HG03575 (cell line): ENCODE measurements around the gene ADCY3.

Experiments
- ATAC-seq: cut with Tn5 transposase; IDR thresholded peaks from one replicate; pipeline ENCODE4 v1.9.1; 2021; ENCODE audit not compliant: unreplicated experiment, insufficient number of reproducible peaks, low FRiP score; ENCODE audit errors: extremely low read depth

ADCY3 gene

DNA sequence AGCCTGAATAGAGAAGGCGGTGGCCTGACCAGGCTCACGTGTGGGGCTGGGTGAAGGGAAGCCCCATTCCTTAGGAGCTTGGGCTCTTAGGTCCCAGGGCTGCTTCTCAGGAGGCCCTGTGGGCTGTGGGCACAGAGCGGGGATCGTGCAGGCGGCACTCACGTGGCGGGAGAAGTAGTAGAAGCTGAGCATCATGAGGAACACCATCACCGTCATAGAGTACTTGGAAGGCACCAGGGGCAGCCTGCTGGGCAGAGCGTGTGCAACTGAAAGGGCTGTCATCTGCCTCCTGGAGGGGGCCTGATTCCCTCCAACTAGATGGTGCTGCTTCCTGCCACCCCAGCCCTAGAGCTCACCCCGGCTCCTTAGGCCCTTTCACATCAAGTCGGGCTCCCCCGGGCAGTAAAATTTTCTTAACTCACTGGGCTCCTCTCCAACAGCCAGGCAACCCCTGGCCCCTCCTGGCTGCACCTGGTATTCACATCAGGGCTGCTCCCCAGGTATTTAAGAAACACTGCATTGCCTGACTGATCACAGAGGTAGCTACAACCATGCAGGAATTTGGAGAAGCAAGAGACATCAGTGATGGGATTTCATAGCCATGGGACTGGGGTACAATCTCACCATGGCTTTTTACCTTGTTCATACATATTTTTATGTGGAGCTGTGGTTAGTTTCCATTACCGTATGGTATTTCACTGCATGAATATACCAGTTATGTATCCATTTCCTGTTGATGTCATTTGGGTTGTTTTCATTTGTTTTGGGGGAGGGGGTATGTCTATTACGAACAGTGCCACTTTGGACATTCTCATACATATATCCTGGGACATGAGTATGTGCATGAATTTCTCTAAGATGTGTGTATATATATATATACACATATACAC, 93.9 kb downstream of the ADCY3 start:
- no peak for ATAC-seq

DNA sequence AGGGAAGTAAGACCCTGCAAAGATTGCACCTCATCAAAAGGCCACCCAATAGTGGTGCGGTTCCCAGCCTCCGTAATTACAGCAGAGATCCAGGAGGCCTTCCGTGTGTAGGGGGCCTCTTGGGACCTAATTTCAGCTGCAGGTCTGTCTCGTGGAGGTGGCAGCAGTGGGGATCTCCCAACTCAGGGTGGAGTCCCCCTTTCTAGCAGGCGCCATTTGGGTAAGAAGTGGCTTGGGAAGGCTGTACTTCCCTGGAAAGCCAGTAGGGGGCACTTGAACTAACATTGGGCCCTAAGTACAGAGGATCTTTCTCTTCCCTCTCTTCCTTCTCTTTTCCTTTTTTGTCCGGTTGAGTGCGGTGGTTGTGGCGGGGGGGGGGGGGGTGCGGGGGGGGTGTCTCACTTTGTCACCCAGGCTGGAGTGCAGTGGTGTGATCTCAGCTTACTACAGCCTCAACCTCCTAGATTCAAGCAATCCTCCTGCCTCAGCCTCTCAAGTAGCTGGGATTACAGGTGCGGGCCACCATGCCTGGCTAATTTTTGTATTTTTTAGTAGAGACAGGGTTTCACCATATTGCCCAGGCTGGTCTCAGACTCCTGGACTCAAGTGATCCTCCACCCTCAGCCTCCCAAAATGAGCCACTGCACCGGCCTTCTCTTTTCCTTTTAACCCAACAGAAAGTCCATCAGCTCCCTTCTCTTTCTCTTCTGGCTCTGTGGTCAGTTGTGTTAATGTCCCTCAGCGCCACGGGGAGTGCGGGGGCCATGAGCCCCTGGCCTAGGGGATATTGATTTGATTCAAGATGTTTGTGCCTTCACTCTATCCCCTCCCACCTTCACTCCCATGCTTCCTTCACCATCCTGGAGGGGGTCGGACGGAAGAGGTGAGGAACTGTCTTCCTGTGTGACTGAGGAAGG, 94.8 kb downstream of the ADCY3 start:
- no peak for ATAC-seq

DNA sequence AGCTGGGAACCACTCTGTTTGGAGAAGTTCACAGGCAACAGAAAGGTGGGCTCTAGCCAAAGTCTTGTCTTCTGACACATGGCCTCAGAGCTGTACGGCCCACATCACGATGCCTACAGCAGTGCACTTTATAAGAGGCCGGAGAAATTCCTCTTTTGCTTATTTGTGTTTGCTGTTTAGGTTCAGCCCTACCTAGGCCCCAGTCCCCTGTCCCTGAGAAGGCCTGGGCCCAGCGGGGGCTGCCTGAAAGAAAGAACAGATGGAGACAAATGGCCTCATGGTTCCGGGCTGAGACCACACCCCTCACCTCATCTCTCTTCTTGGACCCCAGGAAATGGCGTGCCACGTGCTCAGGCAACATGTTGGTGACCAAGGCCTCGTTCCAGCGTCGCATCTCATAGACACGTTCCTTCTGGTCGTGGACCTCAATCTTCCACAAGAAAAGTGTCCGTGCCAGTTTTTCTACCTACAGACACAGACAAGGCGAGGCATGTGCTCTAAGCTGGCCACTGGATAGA, 95.9 kb downstream of the ADCY3 start:
- ATAC-seq = no peak

DNA sequence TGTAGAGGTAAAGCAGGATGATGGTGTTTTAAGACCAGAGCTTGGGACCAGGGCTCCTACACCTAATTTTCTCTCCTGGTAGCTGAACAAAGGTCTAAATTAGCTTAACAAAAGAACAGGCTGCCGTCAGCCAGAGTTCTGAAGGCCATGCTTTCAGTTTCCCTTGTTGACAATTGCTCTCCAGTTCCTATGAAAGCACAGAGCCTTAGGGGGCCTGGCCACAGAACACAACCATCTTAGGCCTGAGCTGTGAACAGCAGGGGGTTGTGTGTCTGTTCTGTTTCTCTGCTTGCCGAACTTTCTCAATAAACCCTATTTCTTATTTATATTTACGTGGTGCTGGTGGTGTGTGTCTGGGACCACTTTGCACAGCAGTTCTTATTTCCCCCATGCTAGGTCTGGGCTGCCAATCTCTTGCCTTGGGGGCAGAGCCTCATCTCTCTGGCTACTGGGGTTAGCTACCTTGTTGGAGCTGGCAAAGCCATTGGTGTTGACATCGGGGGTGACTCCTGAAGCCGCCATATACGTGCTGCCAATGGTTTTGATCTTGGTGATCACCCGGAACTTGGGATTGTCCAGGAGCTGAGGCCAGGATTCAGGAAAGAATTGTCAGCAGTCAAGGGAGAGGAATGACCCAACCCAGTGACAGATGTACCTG, 97.9 kb downstream of the ADCY3 start:
- ATAC-seq = no peak

DNA sequence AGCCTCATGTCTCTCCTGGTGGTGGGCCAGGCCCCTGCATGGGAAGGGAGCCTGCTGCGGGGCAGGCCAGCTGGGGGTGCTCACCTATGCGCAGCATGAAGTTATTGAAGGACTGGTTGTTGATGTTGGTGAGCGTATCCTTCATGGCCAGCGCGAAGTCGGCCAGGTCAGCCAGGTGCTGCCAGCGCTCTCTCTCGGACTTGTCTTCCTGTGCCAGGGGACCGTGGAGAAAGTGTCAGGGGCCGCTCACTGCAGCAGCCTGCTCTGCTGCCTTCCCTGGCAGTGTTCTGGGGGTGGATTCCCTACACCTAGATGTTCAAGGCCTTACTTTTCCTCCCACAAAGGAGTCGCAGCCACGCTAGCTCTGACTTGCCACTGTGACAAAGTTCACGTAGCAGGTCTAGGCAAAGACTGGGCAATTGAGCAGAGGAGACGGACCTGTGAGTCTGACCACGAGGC, 98.6 kb downstream of the ADCY3 start:
- no peak for ATAC-seq

DNA sequence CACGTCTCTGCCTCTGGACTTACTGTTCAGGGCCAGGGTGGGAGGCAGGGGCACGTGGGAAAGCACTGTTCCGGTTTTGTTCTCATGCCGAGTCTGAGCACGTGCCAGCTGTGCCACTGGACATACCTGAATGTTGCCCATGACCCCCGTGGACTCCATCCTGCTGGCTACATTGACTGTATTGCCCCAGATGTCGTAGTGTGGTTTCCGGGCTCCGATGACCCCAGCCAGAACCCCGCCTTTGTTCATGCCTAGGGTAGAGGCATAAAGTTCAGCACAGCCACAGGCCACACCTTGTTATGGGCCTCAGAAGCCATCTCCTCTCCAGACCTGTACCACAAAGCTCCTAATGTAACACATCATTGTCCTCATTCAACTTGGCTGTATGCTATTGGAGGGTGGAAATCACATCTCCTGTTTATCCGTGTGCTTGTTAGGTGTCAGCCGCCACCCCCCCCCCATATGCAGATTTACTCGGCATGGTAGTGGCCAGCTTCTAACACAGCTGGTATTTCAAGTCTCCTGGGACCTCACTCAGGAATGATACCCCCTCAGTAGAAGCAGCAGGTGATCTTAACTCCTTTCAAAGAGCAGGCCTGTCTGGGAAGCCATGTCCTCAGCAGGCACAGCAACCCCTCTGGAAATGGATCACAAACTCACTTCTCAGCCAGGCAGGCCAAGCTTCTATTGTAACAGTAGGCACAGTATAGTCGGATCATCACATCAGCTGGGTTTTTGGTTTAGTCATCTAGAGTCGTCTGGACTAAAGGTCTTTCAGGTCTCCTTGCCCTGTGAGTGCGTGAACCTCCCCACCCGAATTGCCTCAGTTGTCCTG, 99.2 kb downstream of the ADCY3 start:
- no peak for ATAC-seq

DNA sequence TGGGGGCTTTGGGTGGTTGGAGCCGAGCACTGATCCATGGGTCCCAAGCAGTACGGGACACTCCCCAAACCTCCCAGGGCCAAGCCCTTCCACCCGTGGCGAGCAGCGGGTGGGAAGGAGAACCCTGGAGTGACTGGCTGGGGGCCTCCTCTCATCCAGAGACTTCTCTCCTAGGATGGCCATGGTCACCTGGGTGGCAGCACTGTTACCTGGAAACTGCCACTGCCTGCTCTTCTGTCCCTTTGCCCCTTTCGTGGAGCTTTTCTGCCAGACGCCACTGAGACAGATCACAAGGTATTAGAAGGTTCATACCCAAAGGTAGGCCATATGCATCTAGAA, 99.9 kb downstream of the ADCY3 start:
- no peak for ATAC-seq

DNA sequence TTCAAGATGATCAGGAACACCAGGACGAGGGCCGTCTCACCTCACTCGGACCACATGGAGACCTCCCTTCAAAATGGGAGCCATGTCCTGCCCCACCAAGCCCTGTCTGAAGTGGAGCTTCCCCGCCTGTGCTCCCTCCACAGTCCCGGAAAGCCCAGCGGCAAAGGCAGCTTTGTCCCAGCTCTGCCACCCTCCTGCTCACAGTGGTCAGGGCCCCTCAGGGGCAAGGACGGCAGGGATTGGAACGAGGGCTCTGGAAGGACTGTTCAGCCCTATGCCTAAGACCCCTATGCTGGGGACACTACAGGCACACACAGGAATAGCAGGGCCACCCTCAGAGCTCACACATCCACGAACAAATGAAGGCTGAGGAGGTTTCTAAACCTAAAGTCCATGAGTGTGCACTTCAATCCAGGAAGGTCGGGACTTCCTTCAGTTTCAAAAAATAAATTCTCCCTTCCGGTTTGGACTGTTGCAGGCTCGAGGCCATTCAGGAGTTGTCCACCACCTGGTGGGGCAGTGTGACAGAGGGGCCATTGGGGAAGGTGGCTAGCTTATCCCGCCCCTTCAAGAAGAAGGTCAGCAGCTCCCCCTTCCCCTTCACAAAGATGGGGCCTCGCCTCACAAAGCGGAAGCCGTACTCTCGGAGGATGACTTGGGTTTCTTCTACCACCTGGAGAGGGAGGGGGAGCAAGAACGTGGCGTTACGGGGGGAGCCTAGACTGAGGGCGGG, 100.4 kb downstream of the ADCY3 start:
- ATAC-seq = no peak

DNA sequence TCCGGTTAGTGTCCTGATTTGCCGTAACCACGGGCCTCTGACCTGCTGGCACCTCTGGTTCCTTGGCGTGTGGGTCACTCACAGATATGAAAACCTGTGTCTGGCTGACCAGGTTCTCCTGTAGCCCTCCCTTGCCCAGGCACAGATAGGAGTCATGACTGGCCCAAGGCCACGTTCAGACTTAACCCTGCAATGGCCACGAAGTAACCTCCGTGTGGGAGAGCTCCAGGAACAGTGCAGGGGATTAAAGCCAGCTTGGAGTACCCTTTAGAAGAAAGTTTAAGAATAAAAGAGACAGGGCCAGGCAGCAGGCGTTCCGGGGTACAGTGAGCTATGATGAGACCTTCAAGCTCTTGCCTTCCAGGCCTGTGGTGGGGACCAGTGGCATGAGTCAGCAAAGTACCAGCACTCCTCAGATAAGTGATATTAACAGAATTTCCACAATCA, 101.3 kb downstream of the ADCY3 start:
- ATAC-seq = no peak

DNA sequence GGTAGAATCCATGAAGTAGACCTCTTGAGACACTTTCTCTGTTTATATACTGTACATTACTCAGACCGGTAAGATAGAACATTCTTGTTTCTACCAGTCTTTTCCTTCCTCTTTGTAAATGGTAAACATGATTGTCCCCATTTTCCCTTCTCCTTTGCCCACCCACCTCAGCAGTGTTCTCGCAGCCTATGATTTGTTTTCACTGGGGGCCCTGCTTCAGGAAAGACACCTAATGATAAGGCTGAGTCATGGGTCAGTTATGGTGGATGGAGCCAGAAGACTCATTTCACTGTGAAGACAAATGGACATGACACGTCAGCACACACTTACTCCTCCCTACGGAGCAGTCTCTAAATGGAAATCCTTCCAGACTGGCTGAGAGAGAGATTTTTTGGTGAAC, 103.2 kb downstream of the ADCY3 start:
- ATAC-seq = no peak

DNA sequence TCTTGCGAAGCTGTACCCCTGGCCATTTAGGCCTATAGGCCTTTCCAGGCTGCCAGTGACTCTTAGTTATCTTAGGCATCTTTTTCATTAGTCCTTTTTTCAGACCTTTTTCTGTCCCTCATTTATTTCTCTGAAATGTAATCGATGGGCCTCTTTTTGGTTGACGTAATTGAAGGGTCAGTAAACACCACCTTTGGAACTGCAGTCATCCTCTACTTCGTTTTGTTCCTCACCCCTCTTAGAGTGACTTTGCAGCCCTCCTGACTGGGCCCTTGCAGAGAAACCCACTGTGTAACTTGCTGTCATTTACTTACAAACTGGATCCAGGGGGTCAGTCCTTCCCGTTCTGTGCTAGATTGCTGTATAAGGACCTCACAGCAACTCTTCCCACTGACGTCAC, 103.6 kb downstream of the ADCY3 start:
- no peak for ATAC-seq

DNA sequence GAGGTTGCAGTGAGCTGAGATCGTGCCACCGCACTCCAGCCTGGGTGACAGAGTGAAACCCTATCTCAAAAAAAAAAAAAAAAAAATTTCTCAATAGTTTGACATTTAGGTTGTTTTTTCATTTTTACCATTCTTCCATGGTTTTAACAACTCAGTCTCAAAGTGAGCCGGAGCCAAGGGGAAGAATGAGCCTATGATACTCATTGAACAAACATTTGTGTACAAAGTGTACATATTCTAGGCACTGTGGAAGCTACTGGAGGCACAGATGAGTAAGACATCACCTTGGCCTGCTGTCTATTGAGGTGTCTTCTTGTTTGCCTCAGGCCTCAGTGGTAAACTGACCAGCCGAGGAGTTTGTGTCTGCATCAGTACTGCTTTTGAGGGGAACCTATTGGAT, 104.9 kb downstream of the ADCY3 start:
- no peak for ATAC-seq

DNA sequence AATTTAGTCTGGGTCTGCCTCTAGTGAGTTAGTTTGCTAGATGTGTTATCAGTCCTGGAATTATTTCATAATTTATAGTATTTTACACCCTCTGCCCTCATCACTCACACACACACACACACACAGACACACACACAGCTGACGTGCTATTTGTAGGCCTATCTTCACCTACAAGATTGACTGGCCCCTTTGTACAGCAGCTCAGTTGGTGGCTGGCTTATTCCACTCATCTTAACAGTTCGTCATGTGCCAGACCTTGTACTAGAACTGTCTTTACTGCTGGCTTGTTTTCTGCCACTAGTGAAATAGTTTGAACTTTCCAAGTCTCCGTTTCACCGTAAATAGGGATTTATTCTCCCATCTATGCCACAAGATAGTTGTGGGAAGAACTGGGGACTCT, 105.5 kb downstream of the ADCY3 start:
- ATAC-seq = no peak

DNA sequence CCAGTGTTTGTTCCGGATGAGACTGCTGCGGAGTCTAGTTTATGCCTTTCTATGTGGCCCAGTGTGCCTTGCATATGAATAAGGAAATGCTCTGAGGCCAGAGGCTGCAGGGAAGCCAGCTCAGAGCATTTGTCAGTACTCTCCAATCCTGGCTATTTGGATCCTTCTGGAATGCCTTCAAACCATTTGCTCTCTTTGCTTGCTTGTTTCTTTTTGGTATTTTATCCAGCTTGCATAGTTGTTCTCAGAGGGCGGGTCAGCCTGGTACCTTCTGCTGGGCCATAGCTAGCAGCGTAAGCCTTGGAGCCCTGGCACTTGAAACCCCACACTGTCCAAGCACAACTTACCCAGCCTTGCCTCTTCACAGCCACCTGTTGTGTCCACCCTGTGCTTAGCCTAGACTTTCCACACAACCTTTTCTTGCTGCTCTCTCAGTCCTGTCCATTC, 106.3 kb downstream of the ADCY3 start:
- no peak for ATAC-seq

DNA sequence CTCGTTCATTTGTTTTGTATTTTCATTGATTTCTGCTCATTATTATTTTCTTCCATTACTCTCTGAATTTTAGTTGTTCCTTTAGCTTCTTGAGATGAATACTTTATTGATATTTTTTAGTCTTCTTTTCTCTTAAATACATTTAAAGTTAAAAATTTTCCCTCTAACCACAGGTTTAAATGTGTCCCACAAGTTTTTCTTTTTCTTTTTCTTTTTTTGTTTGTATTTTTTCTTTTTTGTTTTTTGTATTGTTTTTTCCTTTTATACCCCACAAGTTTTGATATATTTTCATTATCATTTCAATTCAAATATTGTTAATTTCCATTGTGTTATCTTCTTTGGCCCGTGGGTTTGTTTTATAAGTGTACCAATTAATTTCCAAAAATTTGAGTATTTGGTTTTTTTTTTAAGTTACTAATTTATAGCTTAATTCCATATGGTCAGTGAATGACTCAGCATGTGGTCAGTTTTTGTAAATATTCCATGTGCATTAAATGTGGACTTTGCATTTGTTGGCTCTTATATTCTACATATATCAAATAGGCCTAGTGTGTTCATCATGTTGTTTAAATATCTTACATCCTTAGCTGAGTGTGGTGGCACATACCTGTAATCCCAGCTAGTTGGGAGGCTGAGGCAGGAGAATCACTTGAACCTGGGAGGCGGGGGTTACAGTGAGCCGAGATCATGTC, 110.6 kb downstream of the ADCY3 start:
- ATAC-seq = no peak

DNA sequence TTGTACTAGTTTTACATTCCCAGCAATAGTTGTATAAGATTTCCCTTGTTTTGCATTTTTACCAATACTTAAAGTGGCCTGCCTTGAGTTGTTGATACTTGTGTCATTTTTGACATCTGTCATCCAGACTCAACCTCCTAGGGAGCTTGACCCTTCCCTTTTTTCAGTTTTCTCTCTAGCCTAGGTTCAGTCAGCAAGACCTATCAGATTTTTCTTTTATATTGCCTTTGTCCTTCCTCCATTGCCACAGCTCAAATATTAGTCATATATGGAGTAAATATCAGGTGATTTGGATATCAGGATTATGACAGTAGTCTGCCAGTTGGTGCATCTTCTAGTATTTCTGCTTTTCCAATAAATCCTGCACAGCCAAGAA, 113.4 kb downstream of the ADCY3 start:
- ATAC-seq = no peak
